OCI-LY3 (cell line): ENCODE measurements around the gene ADAR.

Experiments used
- H2AFZ ChIP-seq: fragments of 200-600, 300-600 bp; shearing (Covaris generic); 2 replicates; pipeline ENCODE4 v1.6.0; 2014; ENCODE audit warnings: antibody characterized with exemption, low read depth, low read length
- H3K27ac ChIP-seq: fragments of 200-600, 300-600 bp; sonication (generic); 2 replicates; pipeline ENCODE4 v1.5.1; 2014; ENCODE audit warnings: mild to moderate bottlenecking, low read length, moderate library complexity, mixed read lengths
- H3K27me3 ChIP-seq: fragments of 200-600, 300-600 bp; sonication (generic); 2 replicates; pipeline ENCODE4 v1.6.1; 2014; ENCODE audit warnings: low read depth, low read length, mixed read lengths
- H3K36me3 ChIP-seq: fragments of 200-600, 300-600 bp; sonication (generic); replicated peaks from 2 replicates; pipeline ENCODE3; 2014; ENCODE audit warnings: low read depth, low read length, mixed read lengths
- H3K4me1 ChIP-seq: fragments of 300-600, 200-600 bp; sonication (generic); 2 replicates; pipeline ENCODE4 v1.6.1; 2014; ENCODE audit warnings: low read length, mixed read lengths
- H3K4me2 ChIP-seq: fragments of 200-600, 300-600 bp; sonication (generic); 2 replicates; pipeline ENCODE4 v1.6.1; 2014; ENCODE audit warnings: low read length, mixed read lengths
- H3K4me3 ChIP-seq: fragments of 300-600, 200-600 bp; sonication (generic); 2 replicates; pipeline ENCODE4 v1.5.1; 2014; ENCODE audit warnings: antibody characterized with exemption, mild to moderate bottlenecking, low read length, moderate library complexity
- H3K79me2 ChIP-seq: fragments of 300-600, 200-600 bp; shearing (Covaris generic); 2 replicates; pipeline ENCODE4 v1.6.1; 2014; ENCODE audit warnings: mild to moderate bottlenecking, low read length, mixed read lengths
- H3K9ac ChIP-seq: fragments of 300-600, 200-600 bp; shearing (Covaris generic); 2 replicates; pipeline ENCODE4 v1.6.0; 2014; ENCODE audit warnings: mild to moderate bottlenecking, low read length, moderate library complexity
- H3K9me3 ChIP-seq: fragments of 200-600, 300-600 bp; shearing (Covaris generic); 2 replicates; pipeline ENCODE4 v1.6.1; 2014; ENCODE audit warnings: low read length, mixed read lengths; ENCODE audit not compliant: insufficient read depth
- H4K20me1 ChIP-seq: fragments of 200-600, 300-600 bp; sonication (generic); 2 replicates; pipeline ENCODE4 v1.6.1; 2016; ENCODE audit warnings: low read length, mixed read lengths; ENCODE audit not compliant: insufficient read depth
- CTCF ChIP-seq: fragments of 200-600, 300-600 bp; sonication (generic); IDR thresholded peaks from 2 replicates; pipeline ENCODE4 v1.5.1; 2014; ENCODE audit warnings: antibody characterized with exemption, low read length, low read depth
- EZH2phosphoT487 ChIP-seq: fragments of 200-600 bp; shearing (Covaris generic); IDR thresholded peaks from 2 replicates; pipeline ENCODE4 v1.6.1; 2018; ENCODE audit warnings: antibody characterized with exemption, mixed run types, low read depth

Gene ADAR

GRCh38 chr1:154548028-154548427, 60.0 kb downstream of the ADAR start:
- Histone ChIP-seq H3K4me2 (no peak overlapping the region), H3K9ac (no peak overlapping the region), H4K20me1 (0 out of 2 replicates have a peak, but pooled peaks cover 12% of the 10 kb centered on the region), H2AFZ (no peak overlapping the region), H3K4me3 (no peak overlapping the region), H3K27me3 (peaks cover 3% of the 10 kb centered on the region; the same call in 1 of the 2 replicates), H3K9me3 (no peaks in the 10 kb centered on the region), H3K27ac (no peak overlapping the region), H3K4me1 (peaks cover 8% of the 10 kb centered on the region), H3K36me3 (peaks cover 54% of the 10 kb centered on the region), H3K79me2 (no peaks in the 10 kb centered on the region)
- TF ChIP-seq EZH2phosphoT487 = no peak
- no peak for TF ChIP-seq CTCF

DNA sequence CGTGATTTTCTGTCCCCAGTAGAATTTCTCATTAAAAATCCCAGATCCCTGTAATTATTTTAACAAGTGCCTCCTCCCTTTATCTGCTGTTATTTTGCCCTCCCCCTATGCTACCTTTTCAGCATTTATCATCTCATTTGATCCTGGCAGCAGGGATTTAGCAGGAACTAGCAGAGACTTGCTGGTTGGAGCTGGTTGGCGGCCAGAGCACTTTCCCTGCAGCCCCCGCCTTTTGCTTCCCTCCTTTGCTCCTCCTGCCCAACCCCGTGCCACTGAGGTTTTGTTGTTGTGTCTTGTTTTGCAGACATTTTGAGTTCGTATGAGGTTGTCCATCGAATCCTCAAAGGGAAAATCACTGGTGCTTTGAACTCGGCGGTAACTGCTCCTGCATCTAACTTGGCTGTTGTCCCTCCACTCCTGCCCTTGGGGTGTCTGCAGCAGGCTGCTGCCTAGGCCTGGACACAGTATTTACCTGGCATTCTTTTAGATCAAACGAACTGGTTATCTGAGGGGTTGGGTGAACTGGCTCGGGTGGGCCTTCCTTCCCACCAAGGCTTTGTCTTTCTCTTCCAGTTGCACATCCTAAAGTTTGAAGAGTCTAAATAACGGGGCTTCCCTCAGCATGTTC, 60.8 kb downstream of the ADAR start:
- no peak overlapping the region for H3K4me2 ChIP-seq

GRCh38 chr1:154546264-154547063, 61.5 kb downstream of the ADAR start:
- Histone ChIP-seq H3K27ac (no peak overlapping the region), H4K20me1 (0 out of 2 replicates have a peak, but pooled peaks cover 12% of the 10 kb centered on the region), H3K9ac (no peak overlapping the region), H2AFZ (no peak overlapping the region), H3K9me3 (no peaks in the 10 kb centered on the region), H3K27me3 (peaks cover 15% of the 10 kb centered on the region), H3K4me1 (peaks cover 8% of the 10 kb centered on the region), H3K4me3 (no peak overlapping the region), H3K36me3 (peaks cover 38% of the 10 kb centered on the region), H3K4me2 (no peak overlapping the region), H3K79me2 (no peaks in the 10 kb centered on the region)
- TF ChIP-seq CTCF (peak; percentile 70), EZH2phosphoT487 (no peak)

More for the DNA sequence above, 60.8 kb downstream of the ADAR start:
- H3K79me2 ChIP-seq = no peaks in the 10 kb centered on the region
- H3K27me3 ChIP-seq = peaks cover 7% of the 10 kb centered on the region
- peaks cover 8% of the 10 kb centered on the region for H3K4me1 ChIP-seq
- no peak for TF ChIP-seq EZH2phosphoT487
- no peak for TF ChIP-seq CTCF
- H4K20me1 ChIP-seq = 0 out of 2 replicates have a peak, but pooled peaks cover 12% of the 10 kb centered on the region
- H3K4me3 ChIP-seq = no peak overlapping the region
- H3K27ac ChIP-seq = no peak overlapping the region
- peaks cover 46% of the 10 kb centered on the region for H3K36me3 ChIP-seq
- H3K9me3 ChIP-seq = no peaks in the 10 kb centered on the region
- no peak overlapping the region for H3K9ac ChIP-seq
- H2AFZ ChIP-seq = no peak overlapping the region

DNA sequence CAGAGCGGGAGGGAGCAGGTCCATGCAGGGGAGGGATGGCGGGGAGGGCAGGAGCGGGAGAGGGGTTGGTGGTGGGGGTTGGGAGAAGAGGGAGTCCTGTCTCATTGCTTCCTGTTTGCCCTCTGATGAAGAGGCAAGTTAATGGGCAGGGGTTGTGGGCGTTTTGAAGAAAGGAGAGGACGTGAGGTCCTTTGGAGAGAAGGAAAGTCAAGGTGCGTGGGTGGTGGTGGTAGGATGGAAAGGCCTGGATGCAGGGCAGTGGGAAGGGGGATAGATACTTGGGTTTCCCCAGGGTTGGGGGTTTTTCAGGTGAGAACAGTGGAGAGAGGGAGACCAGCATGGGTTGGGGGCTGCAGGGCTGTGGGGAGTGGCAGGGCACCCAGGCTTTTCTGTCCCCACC, 66.8 kb downstream of the ADAR start:
- no peak overlapping the region for H3K9ac ChIP-seq
- H3K4me1 ChIP-seq = no peaks in the 10 kb centered on the region
- H3K4me2 ChIP-seq = no peak overlapping the region
- no peak overlapping the region for H3K4me3 ChIP-seq
- H4K20me1 ChIP-seq = no peaks in the 10 kb centered on the region
- TF ChIP-seq CTCF (no peak), EZH2phosphoT487 (no peak)
- H3K36me3 ChIP-seq = no peaks in the 10 kb centered on the region
- H3K27ac ChIP-seq = no peak overlapping the region
- peaks cover 41% of the 10 kb centered on the region for H3K27me3 ChIP-seq
- no peaks in the 10 kb centered on the region for H3K9me3 ChIP-seq
- H3K79me2 ChIP-seq = no peaks in the 10 kb centered on the region
- H2AFZ ChIP-seq = no peak overlapping the region
